NCI-H128 (cell line): ENCODE results near the gene ENO1.
"Not testable (repeated sequence)": the region's sequence is repeated elsewhere in the genome, so short reads cannot be mapped to it uniquely, and the experiment has no call there.

Experiments
- DNase-seq: peaks from one replicate; lab custom pipeline; 2025; ENCODE audit not compliant: unreplicated experiment; lab: John Stamatoyannopoulos, UW

Gene ENO1

GRCh38 chr1:8897505-8897904 is 19.0 kb upstream of the ENO1 start:
- not testable (repeated sequence) for DNase-seq

DNA sequence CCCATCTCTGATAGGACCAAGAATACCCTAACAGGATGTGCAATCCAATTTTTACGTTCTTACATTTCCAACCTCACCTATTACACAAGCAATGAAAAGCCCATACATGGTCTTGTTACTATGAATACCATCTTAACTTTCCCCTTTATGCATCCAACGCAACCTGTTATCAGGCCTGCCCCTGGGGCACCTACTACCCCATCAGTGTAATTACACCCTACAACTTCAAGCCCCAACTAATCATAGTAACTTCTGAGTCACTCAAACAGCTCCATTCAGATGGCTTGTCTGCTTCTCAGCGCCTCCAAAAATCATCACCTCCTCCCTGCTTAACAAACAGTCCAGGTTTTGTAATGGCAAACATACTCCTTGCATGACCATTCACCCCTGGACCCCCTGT is 18.3 kb upstream of the ENO1 start:
- not testable (repeated sequence) for DNase-seq

DNA sequence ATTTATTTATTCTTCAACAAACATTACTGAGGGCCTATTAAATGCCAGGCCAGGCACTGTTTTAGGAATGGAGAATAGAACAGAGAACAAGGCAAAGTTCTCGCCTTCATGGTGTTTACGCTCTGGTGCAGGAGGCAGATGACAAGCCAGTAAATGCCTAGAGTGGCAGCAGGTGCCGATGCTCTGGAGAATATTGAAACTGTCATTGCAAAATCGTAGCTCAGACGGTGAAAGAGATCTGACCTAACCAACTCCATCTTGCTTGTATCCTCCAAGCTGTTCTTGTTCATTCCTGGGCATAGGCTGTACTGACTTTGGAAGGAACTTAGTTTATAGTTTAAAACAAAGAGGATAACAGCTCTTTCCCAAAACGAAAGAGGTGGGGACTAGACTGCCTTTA is 13.5 kb upstream of the ENO1 start:
- no peak for DNase-seq

- DNase-seq: no peak
Observed at GRCh38 chr1:8891401-8891800, 12.9 kb upstream of the ENO1 start.

GRCh38 chr1:8889925-8890785 is 11.7 kb upstream of the ENO1 start:
- no peak for DNase-seq

DNA sequence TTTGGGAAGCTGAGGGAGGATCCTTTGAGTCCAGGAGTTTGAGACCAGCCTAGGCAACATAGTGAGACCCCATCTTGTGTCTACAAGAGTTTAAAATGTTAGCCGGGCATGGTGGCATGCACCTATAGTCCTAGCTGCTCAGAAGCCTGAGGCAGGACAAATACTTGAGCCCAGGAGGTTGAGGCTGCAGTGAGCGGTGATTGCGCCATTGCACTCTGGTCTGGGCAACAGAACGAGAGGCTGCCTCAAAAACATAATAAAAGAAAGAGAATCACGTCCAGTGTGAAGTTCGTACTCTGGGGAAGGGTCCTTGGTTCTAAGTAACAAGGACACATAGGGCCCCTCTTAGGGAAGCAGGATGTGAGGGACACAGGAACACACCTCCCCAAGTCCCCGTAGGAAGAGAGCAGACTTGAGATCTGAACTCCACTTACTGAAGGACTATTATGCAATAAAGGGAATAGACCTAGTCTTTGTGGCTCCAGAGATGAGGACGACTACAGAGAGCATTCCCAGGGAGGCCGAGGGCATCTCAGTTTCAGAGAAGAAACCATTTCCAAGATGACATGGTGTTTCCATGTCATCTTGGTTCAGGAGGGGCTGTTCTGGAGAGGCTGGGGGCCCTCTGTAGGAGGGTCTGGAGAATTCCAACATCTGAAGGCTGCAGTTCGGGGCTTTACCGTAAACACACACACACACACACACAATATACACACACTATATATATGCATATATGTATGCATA is 10.8 kb upstream of the ENO1 start:
- no peak for DNase-seq

DNA sequence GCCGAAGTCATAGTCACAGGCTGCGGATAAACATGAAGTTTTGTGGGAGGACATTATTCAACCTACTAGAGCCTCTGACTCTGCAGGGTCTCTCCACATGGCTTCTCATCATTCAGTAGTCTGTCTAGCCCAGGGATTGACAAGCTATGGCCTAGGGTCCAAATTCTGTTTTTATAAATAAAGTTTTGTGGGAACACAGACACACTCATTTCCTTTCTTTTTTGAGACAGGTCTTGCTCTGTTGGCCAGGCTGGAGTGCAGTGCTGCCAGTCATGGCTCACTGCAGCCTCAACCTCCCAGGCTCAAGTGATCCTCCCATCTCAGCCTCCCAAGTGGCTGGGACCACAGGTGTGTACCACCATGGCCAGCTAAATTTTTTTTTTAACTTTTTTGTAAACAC is 8.1 kb upstream of the ENO1 start:
- no peak for DNase-seq

GRCh38 chr1:8886031-8886524 is 7.6 kb upstream of the ENO1 start:
- DNase-seq: not testable (repeated sequence)

DNA sequence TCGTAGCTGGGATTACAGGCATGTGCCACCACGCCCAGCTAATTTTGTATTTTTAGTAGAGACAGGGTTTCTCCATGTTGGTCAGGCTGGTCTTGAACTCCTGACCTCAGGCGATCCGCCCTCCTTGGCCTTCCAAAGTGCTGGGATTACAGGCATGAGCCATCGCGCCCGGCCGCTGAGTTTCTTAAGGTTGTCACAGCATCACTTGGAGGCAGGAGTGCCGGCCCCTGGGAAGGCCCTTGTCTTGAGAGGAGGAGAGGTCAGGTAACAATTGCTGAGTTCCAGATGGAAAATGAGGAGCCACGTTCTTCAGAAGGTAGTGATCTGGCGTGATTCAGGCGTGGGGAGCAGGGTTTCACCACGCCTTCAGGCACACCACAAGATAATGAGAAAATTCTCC is 5.6 kb upstream of the ENO1 start:
- DNase-seq: not testable (repeated sequence)

GRCh38 chr1:8883491-8883890 is 5.0 kb upstream of the ENO1 start:
- no peak for DNase-seq

DNA sequence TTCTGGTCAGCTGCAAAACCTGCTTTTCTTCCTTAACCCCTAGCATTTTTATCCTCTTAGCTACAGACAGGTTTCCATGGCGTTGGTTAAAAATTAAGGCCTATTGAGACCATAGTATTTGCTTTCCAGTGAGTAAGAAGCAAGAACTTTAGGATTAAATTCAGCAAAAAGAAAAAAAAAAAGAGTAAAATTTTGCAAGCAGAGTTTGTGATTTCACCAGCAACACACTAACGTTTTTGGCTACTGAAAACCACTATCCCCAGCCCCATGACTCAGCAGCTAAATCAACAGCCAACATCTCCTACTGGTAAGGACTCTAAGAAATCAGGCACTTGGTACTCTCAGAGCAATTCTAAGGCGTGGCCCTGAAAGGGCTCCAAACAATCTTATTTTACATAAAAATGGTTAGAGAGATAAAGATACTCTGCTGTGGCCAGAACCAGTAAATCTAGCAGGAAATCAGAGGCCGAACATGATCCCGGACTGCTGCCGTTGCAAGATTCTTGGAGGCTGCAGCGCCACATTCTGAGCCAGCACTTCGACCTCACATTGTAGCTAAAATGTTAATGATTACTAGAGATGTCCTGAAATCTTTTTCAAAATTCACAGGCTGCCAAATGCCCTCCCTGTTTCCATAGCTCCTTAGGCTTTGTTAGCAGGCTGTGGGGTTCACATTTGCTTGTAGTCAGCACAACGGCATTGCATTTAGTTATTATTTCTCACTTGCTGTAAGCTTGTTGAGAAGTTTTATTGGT is 1.6 kb upstream of the ENO1 start:
- no peak for DNase-seq

- DNase-seq: no peak
Observed at GRCh38 chr1:8879464-8879921, 1.0 kb upstream of the ENO1 start.

- peak; percentile 99 for DNase-seq
Observed at GRCh38 chr1:8878698-8879463, 395 bp upstream of the ENO1 start.

GRCh38 chr1:8876087-8876486 is 2.4 kb downstream of the ENO1 start:
- no peak for DNase-seq

- DNase-seq: no peak
Observed at GRCh38 chr1:8875216-8875861, 3.1 kb downstream of the ENO1 start.

- no peak for DNase-seq
Observed at GRCh38 chr1:8874230-8875201, 4.0 kb downstream of the ENO1 start.

GRCh38 chr1:8873506-8874229 is 4.8 kb downstream of the ENO1 start:
- no peak for DNase-seq

- no peak for DNase-seq
Observed at GRCh38 chr1:8873001-8873400, 5.5 kb downstream of the ENO1 start.
